Peyer's patch (tissue), 4 donors: ENCODE results near the gene ATAD5. TPM values are rescaled to one million over a fixed set of nuclear protein-coding genes. Genes with fewer than 3 reads are reported as not detected.
"Not testable (repeated sequence)": the region's sequence is repeated elsewhere in the genome, so short reads cannot be mapped to it uniquely, and the experiment has no call there.

Source experiments
- DNase-seq, 3 donors: peaks; one replicate each; pipeline ENCODE4 v3.0.0-alpha.2; 2017 to 2019
- H3K27ac ChIP-seq, 4 donors: fragments of 200-600 bp; sonication (generic); one replicate each; pipeline ENCODE4 v1.5.1; 2016 to 2019
- H3K27me3 ChIP-seq, 2 donors: fragments of 200-600 bp; sonication (generic); one replicate each; pipeline ENCODE4 v1.5.1; 2019
- H3K36me3 ChIP-seq, 3 donors: fragments of 200-600 bp; sonication (generic); one replicate each; pipeline ENCODE4 v1.5.1; 2016 to 2019
- H3K4me1 ChIP-seq, 4 donors: fragments of 200-600 bp; sonication (generic); one replicate each; pipeline ENCODE4 v1.5.1; 2016 to 2019
- H3K4me3 ChIP-seq, 4 donors: fragments of 200-600 bp; sonication (generic); 1 replicate in 3 of 4; 2 replicates in 1 of 4; pipeline ENCODE4 v1.5.1; 2016 to 2019; ENCODE audit warnings: mild to moderate bottlenecking in 1 of 4
- H3K9me3 ChIP-seq, 4 donors: fragments of 200-600 bp; sonication (generic); one replicate each; pipeline ENCODE4 v1.5.1; 2016 to 2019; ENCODE audit warnings: mild to moderate bottlenecking in 1 of 4
- CTCF ChIP-seq, 6 experiments: fragments of 450-650 bp in 4 of 6; fragments of 200-600 bp in 2 of 6; sonication (generic) in 1 of 6; IDR thresholded peaks; one replicate each; pipeline ENCODE4 v1.5.1; 2017 to 2019; ENCODE audit warnings: antibody characterized with exemption in 6 of 6, mild to moderate bottlenecking in 3 of 6, moderate library complexity in 1 of 6
- POLR2A ChIP-seq, 2 donors: fragments of 450-650 bp; IDR thresholded peaks; one replicate each; pipeline ENCODE4 v1.5.1; 2017; ENCODE audit warnings: antibody characterized with exemption in 2 of 2, mild to moderate bottlenecking in 2 of 2, moderate library complexity in 2 of 2
- total RNA-seq, 4 donors: library from RNA; depleted of rRNA; stranded (reverse); fragments of >200 nt; gene quantifications; one replicate each; pipeline ENCODE4 v1.1.0, GENCODE V29; 2016

ATAD5 gene
- total RNA-seq, 4 donors from 2014 or later = 2.3 to 14.0 (median 2.6) TPM

GRCh38 chr17:30816165-30816564 lies 15.6 kb upstream of the ATAD5 start:
- Histone ChIP-seq H3K27ac (no peak overlapping the region), H3K36me3 (no peaks in the 10 kb centered on the region), H3K4me1 (peaks cover 0 to 13% (median 4%) of the 10 kb centered on the region in 4 donors), H3K27me3 (no peaks in the 10 kb centered on the region), H3K9me3 (no peaks in the 10 kb centered on the region), H3K4me3 (no peak overlapping the region)
- no peak for DNase-seq
- no peak for TF ChIP-seq POLR2A (IDR thresholded peaks at IDR 0.05)
- TF ChIP-seq CTCF (IDR thresholded peaks at IDR 0.05) = no peak

GRCh38 chr17:30819971-30820705 lies 11.6 kb upstream of the ATAD5 start:
- peaks cover 3 to 32% (median 7%) of the 10 kb centered on the region in 4 donors for H3K4me1 ChIP-seq
- no peaks in the 10 kb centered on the region for H3K27me3 ChIP-seq
- no peak overlapping the region for H3K4me3 ChIP-seq
- peak in 1 of 3 donors; percentile 18 for DNase-seq
- no peaks in the 10 kb centered on the region for H3K9me3 ChIP-seq
- peak overlapping the region in 2 of 4 donors; percentile 21 to 66 for H3K27ac ChIP-seq
- H3K36me3 ChIP-seq = no peaks in the 10 kb centered on the region
- no peak for TF ChIP-seq POLR2A (IDR thresholded peaks at IDR 0.05)

- Histone ChIP-seq H3K27ac (peak overlapping the region in 2 of 4 donors; percentile 89 to 95), H3K27me3 (no peaks in the 10 kb centered on the region), H3K4me1 (peaks cover 5 to 45% (median 10%) of the 10 kb centered on the region in 4 donors), H3K4me3 (peak overlapping the region in 3 of 4 donors; percentile 4 to 97 (median 67)), H3K36me3 (no peaks in the 10 kb centered on the region), H3K9me3 (no peaks in the 10 kb centered on the region)
- DNase-seq = peak in 1 of 3 donors; percentile 7
- TF ChIP-seq POLR2A (IDR thresholded peaks at IDR 0.05) (no peak), CTCF (IDR thresholded peaks at IDR 0.05) (no peak)
These were observed 9.7 kb upstream of the ATAD5 start for GRCh38 chr17:30821871-30822723.

GRCh38 chr17:30822919-30823318 lies 8.8 kb upstream of the ATAD5 start:
- H3K27me3 ChIP-seq, H3K36me3 ChIP-seq, H3K9me3 ChIP-seq: not testable (repeated sequence)
- Histone ChIP-seq H3K4me3 (peak overlapping the region; percentile 67 to 99 (median 98)), H3K27ac (peak overlapping the region; percentile 88 to 95 (median 90)), H3K4me1 (peaks cover 5 to 45% (median 10%) of the 10 kb centered on the region in 4 donors)
- peak; percentile 37 to 59 (median 54) for DNase-seq

GRCh38 chr17:30823421-30823820 lies 8.3 kb upstream of the ATAD5 start:
- Histone ChIP-seq H3K4me1 (peaks cover 5 to 45% (median 10%) of the 10 kb centered on the region in 4 donors), H3K4me3 (peak overlapping the region; percentile 67 to 99 (median 98)), H3K27me3 (no peaks in the 10 kb centered on the region), H3K27ac (peak overlapping the region; percentile 88 to 95 (median 90)), H3K36me3 (no peaks in the 10 kb centered on the region), H3K9me3 (no peaks in the 10 kb centered on the region)
- no peak for TF ChIP-seq POLR2A (IDR thresholded peaks at IDR 0.05)
- no peak for TF ChIP-seq CTCF (IDR thresholded peaks at IDR 0.05)
- DNase-seq = no peak

- no peaks in the 10 kb centered on the region for H3K9me3 ChIP-seq
- H3K27me3 ChIP-seq = no peaks in the 10 kb centered on the region
- peak overlapping the region; percentile 67 to 99 (median 98) for H3K4me3 ChIP-seq
- peaks cover 5 to 45% (median 10%) of the 10 kb centered on the region in 4 donors for H3K4me1 ChIP-seq
- peak overlapping the region; percentile 88 to 95 (median 90) for H3K27ac ChIP-seq
- DNase-seq = no peak
- H3K36me3 ChIP-seq = no peaks in the 10 kb centered on the region
- no peak for TF ChIP-seq POLR2A (IDR thresholded peaks at IDR 0.05)
- TF ChIP-seq CTCF (IDR thresholded peaks at IDR 0.05) = no peak
These were observed 7.8 kb upstream of the ATAD5 start for GRCh38 chr17:30824002-30824355.
